Stimulated activated CD8-positive, alpha-beta memory T cell treated with anti-CD3 and anti-CD28 coated beads, Interleukin-2, amount 100 ng/mL, for 1 hour (primary cell): ENCODE measurements around the gene GRAMD2B.
"Not testable (repeated sequence)": the region's sequence is repeated elsewhere in the genome, so short reads cannot be mapped to it uniquely, and the experiment has no call there.

ENCODE experiments used
- DNase-seq, 2 donors: peaks; one replicate each; pipeline ENCODE4 v3.0.0-alpha.2; 2020; ENCODE audit warnings: low read depth in 2 of 2

GRAMD2B gene

DNA sequence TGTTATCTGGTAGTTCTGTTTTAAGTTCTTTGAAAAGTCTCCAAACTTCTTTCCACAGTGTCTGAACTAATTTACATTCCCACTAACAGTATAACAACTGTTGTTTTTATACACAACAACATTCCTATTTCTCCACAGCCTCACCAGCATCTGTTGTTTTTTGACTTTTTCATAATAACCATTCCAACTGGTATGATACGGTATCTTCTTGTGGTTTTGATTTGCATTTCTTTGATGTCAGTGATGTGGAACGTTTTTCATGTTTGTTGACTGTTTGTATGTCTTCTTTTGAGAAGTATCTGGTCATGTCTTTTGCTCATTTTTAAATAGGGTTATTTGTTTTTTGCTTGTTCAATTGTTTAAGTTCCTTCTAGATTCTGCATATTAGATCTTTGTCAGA is 12.6 kb upstream of the GRAMD2B start:
- DNase-seq: no peak

DNA sequence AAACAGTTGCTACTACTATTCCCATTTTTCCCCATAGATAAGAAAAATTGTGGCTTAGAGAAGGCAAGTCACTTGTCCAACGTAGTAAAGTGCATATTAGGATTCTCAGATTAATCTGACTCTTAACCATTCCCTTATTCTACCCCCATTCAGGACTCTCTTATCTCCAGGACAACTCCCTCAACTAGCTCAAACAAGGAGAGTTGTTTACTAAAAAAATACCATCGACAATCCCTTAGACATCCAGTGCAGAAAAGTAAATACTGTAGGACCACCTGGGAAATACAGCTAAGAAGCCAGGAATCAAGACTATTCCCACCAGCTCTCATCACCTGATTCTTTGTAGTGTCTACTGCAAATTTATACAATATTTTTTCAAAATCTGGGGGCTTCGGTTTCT is 9.4 kb upstream of the GRAMD2B start:
- no peak for DNase-seq

DNA sequence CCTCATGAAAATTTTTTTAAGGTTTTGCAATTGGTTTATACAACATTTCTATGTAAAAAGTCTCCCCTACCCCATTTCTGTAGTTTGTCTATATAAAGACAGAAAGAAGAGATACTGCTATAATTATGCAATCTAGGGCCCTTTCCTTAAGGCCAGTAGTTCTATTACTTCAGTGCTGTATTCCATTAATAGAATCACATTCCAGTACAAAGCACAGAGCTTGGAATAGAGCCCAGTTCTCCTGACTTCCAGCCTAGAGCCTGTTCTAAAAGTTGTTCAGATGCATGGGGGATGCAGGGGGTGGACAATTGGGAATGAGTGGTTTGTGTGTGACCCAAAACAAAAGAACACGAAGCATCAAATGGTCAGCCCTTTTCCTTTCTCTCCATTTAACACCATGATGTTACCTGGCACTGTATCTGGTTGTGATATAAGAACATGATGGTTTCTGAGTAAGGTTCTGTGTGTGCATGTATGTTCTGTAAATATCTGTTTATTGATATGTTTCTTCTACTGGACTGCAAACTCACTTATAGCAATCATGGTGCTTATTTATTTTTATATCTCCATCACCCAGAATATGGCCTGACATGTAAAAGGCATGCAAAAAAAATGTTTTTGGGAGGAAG is 8.2 kb upstream of the GRAMD2B start:
- no peak for DNase-seq

DNA sequence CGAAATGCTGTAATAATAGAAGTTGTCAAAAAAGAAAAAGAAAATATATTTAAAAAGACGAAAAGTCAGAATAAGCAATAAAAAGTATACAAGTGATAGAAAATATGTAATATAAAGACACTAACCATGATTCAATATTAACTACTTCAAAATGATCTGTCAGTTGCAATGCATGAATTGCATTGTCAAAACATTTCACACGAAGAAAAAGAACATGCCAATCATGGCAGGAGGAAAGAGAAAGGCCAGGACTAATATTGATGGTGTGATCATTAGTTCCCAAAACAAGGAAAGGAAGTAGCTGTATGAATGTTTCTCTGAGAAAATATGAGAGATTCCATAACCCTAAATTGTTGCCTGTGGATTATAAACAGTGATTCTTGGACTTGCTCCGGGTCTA is 7.4 kb upstream of the GRAMD2B start:
- no peak for DNase-seq

DNA sequence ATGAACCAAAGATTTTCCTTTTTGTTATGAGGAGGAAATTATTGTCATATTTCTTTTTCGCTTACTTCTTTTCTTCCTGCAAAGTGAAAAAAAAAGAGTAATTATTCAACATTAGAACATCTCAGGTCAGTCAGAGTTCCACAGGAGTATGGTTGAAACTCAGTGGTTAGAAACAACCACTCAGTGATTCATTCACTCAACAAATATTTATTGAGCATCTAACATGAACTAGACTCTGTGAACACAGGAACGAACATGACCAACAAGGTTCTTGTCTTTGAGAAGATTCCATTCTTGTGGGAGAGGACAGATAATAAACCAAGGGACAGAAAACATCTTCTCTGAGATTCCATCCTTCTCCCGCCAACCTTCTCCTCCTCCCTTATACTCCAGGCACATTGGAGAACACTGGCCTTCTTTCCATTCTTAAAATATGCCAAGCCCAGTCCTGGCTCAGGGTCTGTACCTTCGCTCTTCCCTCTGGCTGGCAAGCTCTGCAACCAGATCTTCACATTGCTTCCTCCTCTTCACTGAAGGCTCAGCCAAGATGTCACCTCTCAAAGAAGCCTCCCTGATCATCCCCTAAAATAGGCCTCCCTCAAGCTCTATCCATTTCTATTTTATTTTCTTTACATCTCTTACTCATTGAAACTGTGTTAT is 6.8 kb upstream of the GRAMD2B start:
- DNase-seq: no peak

DNA sequence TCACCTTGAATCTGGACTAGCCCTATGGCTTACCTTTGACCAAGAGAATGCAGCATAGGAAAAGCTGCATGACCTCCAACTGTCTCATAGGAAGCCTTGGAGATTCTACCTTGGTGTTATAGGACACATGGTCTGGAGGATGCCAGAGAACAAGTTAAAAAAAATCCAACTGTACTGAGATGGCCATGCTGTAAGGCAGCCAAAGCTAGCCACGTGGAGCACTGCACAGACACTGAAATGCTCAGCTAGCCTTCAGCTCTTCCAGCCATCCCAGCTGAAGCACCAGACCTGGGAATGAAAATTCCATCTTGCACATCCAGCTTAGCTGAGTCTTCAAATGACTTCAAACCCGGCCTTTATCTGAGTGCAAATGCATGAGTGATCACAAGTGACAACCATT is 6.0 kb upstream of the GRAMD2B start:
- DNase-seq: no peak

DNA sequence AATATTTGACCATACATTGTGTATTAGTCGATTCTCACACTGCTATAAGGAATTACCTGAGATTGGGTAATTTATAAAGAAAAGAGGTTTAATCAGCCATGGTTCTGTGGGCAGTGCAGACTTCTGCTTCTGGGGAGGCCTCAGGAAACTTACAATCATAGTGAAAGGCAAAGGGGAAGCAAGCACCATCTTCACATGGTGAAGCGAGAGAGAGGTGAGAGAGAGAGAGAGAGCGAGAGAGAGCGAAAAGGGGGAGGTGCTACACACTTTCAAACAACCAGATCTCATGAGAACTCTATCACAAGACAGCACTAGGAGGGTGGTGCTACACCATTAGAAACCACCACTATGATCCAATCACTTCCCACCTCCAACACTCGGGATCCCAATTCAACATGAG is 4.1 kb upstream of the GRAMD2B start:
- DNase-seq: no peak

DNA sequence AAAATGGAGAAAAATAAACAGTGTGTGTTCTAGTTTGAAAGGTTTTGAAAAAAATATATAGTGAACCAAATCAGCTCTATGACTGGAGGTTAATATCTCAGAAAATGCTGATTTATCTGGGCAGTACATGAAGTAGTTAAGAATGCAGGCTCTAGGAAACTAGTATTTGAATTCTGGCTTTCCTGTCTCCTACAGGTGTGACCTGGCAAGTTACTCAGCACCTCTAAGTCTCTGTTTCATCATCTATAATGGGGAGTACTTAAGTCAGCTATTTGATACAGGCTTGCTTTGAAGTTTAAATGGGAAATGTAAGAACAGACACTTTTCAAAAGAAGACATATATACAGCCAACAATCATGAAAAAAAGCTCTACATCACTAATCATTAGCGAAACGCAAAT is 5.2 kb downstream of the GRAMD2B start:
- DNase-seq: no peak

DNA sequence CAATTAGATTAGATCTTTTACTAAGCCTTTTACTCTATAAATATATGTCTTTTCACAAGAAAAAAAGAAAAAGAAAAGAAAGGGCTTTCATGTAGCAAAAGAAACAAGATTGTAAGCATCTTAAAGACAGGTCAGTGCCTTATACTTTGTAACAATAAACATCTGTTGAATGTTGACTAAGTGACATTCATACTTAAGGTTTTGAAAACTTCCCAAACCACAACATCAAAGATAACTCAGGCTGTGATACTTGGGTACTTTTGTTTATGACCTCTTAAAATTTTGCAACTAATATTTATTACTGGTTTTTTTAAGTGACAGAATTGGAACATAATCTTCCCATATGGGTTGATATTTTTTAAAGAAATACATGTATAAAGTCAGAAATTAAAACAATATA is 7.4 kb downstream of the GRAMD2B start:
- no peak for DNase-seq

DNA sequence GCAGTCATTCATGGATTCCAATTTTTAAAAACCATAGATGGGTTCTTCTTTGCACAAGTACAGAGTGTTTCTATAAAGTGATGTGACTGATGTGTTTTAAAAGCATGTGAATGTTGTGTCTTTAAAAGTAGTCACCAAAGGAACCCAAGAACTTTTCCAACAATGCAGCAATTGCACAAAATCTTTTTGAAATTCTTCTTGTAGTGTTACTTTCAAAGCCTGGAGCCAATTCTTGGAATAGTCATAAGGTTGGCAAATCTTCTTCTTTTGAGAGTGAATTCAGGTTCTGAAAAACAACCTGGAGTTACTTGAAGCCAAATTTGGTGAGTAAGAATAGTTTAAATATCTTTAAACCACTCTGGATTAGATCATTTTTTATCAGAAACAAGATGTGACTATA is 10.5 kb downstream of the GRAMD2B start:
- DNase-seq: no peak

DNA sequence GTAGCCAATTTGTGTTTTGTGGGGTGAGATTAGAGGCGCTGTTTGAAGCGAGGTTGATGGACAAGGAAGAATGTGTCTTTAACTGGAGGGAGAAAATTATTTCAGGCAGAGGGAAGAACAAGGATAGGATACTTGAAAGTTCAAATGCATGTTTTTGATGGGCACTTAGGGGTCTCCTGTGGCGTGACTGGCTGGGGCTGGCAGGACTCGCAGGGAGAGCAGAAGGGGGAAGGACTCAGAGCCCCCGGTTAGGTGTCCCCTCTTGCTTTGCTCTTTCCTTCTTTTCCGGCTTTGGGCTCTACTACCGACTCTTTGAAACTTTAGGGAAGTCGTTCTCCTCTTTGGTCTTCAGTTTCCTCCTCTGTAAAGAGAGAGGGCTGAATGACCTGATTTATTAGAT is 12.1 kb downstream of the GRAMD2B start:
- no peak for DNase-seq

DNA sequence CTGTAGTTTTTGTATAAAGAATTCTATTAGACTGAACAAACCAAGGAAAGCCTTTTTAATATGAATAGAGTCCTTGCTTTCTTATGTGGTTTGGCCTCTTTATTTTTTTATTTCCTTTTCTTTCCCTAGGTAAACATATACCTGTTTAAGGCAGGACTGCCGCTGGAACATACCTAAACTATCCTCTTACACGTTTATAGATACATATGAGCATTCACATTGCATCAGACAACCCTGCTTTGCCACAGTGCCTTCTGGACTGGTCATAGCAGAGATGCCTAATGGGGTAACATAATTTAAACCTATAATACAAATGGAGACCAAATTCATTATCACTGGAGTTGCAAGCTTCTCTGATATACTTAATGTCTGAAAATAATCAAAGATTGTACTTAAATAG is 12.5 kb downstream of the GRAMD2B start:
- DNase-seq: no peak

DNA sequence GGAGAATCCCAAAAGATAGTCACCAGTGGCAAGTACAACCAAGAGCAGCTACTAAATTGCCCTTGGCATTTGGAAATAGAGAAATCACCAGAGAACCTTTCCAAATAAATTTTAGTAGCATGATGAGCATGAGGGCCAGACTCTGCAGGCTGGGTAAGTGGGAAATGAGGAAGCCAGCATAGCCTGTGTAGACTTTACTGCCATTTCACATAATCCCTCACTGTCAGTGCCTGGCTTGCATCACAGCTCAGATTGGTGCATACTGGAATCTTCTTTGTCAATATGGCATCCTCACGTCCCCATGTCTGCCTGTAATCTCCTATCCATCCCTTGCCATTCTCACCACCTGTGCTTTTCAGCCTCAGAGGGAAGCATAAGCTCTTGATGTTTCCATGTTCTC is 14.5 kb downstream of the GRAMD2B start:
- DNase-seq: no peak

DNA sequence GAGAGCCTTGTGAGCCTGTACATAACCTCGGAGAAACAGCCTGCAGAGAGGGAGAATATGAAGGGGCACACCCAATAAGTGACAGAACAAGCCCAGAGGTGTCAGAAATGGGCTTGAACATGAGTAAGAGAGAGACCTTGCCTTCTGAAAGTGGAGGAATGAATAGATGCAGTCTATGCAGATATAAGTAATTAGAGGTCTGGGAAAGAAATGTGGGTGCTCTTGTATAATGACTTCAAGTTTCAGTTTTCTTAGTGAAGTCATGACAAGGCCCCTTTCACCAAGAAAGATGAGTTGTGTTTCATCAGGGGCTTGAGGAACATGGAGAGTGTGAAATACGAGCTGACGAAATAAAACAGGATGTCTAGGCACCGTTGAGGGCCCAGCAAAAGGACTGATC is 15.1 kb downstream of the GRAMD2B start:
- no peak for DNase-seq

DNA sequence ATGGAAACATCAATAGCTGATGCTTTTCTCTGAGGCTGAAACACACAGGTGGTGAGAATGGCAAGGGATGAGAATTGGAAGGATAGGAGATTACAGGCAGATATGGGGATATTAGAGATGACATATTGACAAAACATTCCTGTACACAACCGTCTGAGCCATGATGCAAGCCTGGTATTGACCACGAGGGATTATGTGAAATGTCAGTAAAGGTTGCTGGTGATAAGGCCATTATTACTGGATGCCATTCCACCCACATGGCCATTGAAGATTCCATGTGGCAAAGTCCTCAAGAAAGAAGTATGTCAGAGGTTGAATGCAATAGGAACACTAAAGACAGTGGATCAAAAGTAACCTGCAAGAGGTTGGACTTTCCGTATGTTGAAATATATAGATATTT is 15.7 kb downstream of the GRAMD2B start:
- no peak for DNase-seq

DNA sequence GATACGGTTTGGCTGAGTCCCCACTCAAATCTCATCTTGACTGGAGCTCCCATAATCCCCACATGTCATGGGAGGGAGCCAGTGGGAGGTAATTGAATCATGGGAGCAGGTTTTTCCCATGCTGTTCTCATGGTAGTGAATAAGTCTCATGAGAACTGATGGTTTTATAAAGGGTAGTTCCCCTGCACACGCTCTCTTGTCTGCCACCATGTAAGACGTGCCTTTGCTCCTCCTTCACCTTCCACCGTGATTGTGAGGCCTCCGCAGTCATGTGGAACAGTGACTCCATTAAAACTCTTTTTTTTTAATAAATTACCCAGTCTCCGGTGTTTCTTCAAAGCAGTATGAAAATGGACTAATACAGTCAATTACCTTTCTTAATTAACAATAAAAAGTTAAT is 16.5 kb downstream of the GRAMD2B start:
- DNase-seq: not testable (repeated sequence)

DNA sequence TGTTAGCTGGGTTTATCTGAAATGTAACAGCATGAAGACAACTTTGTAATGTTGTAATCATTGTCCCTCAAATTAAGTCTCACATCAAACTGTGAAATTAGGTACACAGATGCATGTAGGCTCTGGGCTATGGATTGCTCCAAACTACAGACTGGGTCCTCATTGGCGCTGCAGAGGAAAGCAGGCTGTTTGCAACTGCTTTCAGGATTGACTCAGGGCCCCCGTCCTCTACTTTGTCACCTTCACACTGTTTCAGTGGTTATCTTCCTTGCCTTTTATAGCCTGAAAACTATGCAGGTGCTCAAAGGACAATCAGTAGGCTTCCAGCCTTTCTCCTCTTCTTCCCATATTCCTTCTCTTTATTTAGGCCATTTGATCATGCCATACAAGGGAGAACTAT is 18.0 kb downstream of the GRAMD2B start:
- DNase-seq: no peak

DNA sequence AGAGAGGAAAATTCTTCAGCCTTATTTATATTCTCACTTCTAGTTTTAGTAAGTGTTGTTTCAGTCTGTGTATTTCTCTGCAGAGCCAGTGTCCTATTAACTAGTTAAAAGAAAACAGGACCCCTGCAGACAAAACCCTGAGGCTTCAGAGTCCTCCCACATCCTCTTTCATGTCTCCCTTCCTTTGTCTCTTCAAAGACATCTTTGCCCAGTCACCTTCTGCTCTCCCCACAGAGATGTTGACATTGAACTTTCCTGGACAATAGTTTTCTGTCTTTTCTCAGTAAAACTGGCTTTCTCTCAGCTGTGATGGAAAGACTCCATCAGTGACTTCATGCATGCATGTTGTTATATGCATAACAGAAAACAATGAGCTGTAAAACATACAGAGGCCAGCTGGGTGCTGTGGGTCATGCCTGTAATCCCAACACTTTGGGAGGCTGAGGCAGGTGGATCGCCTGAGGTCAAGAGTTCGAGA is 20.2 kb downstream of the GRAMD2B start:
- DNase-seq: no peak

DNA sequence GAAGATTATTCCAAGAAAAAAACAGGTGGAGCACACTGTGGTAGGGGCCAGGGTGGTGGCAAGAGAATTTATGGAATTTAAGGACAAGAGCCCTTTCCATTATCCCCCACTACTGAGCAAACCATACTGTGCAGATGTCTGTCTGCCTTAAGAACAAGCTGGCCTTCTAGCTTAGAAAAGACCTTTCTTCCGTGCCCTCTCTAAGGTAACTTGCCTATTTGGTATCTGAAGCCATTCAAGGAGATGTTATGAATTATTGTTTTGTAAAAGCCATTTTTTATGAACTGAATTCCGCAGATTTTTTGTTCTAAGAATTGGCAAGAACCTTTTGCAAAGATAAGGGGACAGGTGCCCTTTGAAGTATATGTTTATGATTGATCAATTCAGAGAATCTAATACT is 20.9 kb downstream of the GRAMD2B start:
- no peak for DNase-seq

DNA sequence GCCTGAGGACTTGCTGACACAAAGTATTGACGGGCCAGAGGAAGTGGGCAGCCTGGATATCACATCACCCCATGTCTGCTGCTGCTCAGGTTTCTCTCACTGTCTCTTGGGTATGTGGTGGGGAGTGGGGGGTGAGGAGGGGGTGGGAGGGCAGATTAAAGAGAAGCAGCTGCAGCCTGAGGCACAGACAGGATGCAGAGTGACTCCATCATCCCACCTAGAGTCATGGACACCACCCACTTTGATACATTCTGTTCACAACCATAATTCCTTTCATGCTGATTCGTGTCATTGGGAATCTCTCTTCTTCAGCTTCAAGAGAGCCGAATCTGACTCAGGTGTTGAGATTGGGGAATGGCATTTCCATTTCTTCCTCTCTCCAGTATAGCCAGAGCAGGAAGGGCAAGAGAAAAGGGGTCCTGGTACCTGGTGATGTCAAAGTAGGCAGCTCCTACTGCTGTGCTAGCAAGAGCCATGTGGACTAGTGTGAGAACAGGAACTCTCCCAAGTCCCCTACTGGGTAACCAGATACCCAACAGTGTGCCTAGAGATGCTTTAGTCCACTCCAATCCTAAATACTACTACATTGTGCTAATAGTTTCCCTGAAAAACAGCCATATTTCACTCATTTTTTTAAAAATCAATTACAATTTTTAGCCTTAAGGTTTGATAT is 22.4 kb downstream of the GRAMD2B start:
- no peak for DNase-seq

DNA sequence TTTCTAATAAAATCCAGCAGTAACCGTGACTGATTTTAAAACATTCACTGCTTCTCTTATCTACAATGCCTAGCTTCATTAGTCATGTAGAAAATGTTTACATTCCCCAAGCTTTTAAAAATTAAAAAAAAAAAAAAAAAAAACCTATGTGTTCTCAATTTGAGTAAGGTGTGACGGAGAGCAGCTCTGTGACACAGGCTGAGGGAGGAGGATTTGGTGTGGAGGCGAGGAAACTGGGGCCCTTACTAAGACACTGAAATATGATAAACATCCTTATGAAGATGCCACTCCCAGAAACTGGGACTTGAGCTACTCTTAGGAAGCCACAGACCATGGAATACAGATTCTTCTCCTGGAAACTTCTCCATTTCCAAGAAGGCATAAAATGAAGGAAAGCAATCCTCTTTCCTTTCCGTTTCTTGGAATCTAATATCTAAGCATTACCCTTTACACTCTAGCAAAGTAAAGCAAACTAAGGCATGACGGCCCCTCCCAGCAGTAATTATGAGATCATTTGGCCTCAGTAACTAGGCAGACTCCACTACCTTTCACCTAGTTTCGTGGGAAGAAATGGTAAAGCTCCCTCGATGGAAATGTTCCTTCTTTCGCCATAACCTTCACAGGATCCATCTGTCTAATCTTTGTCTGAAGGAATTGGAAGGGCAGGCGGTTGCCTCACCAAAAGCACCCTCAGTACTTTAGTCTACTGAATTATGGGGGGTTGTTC is 23.5 kb downstream of the GRAMD2B start:
- DNase-seq: no peak

DNA sequence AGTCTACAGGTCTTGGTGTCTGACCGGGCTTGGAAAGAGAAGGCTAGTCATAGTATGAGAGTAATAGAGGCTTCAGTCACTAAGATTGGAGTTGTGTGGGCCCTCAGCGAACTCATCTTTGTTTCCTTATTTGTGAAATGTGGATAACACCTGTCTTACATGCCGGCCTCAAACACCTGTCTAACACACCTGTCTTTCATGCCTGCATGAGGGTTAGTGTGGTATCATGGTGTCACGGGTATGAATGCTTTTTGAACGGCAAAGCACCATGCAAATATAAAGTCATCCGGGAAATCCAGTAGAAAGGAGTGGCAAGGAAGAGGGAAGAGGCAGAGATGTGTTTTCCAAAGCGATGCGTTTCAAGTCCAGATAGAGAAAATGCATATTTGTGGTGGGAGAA is 25.5 kb downstream of the GRAMD2B start:
- no peak for DNase-seq
